Keratinocyte (primary cell): ENCODE measurements around the gene AGPS.

ENCODE experiments used
- CTCF ChIP-seq, 3 experiments: IDR thresholded peaks in 1 of 3; conservative IDR thresholded peaks in 1 of 3; optimal IDR thresholded peaks in 1 of 3; 2 replicates in 2 of 3; 3 replicates in 1 of 3; pipeline versions ENCODE3 to v1.5.1; 2011; ENCODE audit warnings: low read length in 3 of 3, mild to moderate bottlenecking in 3 of 3, moderate library complexity in 2 of 3, control low read depth in 1 of 3, inconsistent platforms in 1 of 3; ENCODE audit not compliant: insufficient read depth in 2 of 3; ENCODE audit errors: extremely low read depth in 1 of 3
- EZH2 ChIP-seq: IDR thresholded peaks from one replicate; pipeline ENCODE4 v1.6.1; 2012; ENCODE audit warnings: inconsistent platforms, mild to moderate bottlenecking, low read length, moderate library complexity

DNA sequence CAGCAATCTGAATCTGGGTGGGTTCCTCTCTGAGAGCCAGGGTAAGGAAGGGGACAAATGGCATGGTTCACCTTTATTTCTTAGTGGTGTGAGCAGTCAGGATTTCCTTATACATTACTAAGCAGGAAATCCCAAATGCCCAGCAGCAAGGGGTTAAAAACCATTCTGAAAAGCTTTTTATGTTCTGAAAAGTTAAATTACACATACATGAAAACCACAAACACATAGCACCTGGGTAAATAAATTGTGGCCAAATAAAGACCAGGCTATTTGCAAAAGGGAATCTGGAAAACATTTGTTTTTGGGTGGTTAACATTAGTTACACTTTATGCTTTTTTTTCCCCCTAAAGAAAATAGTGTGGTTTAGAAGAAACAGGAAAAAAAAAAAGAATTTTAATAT is 156.1 kb downstream of the AGPS start:
- TF ChIP-seq CTCF (optimal IDR thresholded peaks at IDR 0.05 in 1 of 3, IDR thresholded peaks at IDR 0.05 in 1 of 3, conservative IDR thresholded peaks at IDR 0.05 in 1 of 3; ENCODE audit: extremely low read depth in 1 of 3, insufficient read depth in 2 of 3, low read length in 3 of 3) (no peak), EZH2 (no peak)
